ENCODE measurements around the gene MINDY4. TPM values are rescaled to one million over a fixed set of nuclear protein-coding genes. Genes with fewer than 3 reads are reported as not detected.

Gene MINDY4
- total and polyA plus RNA-seq, 2 of the 8 experiments (the other 6 are each of a cell fraction or from before 2014, with no cell fraction given) = 1.3 to 3.6 TPM

DNA sequence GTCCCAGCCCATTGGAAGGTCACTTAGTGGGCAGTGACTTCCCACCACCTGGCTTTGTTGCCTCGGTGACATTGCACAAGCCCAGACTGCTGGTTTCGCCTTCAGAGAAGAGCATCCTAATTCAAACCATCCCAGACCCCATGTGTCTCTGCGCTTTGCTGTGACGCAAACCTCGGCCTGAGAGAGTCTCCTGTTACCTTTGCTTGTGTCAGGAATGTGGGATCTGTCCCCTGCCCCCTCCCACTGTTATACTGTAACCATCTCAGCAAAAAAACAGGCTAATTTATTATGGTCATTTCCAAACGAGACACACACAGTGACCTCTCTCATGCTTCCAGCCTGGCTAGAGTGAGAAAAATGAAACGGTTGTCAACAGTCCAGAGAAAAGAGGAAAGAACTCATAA, 115.4 kb downstream of the MINDY4 start (continued):
- TF ChIP-seq, protein P1, sequence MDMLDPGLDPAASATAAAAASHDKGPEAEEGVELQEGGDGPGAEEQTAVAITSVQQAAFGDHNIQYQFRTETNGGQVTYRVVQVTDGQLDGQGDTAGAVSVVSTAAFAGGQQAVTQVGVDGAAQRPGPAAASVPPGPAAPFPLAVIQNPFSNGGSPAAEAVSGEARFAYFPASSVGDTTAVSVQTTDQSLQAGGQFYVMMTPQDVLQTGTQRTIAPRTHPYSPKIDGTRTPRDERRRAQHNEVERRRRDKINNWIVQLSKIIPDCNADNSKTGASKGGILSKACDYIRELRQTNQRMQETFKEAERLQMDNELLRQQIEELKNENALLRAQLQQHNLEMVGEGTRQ (IDR thresholded peaks at IDR 0.05; ENCODE audit: low read length) = no peak
- TF ChIP-seq CTBP2 (IDR thresholded peaks at IDR 0.05; ENCODE audit: borderline replicate concordance, insufficient read depth, insufficient read length, low read length) = no peak
- TF ChIP-seq SAP30 (IDR thresholded peaks at IDR 0.05; ENCODE audit: insufficient read depth, insufficient replicate concordance, low read length) = no peak
- no peak for TF ChIP-seq CBX5 (IDR thresholded peaks at IDR 0.05; ENCODE audit: low read depth, low read length)
- TF ChIP-seq EZH2 (IDR thresholded peaks at IDR 0.05; ENCODE audit: low read depth, low read length, severe bottlenecking) = no peak
- TF ChIP-seq BACH1 (IDR thresholded peaks at IDR 0.05; ENCODE audit: low read length) = no peak
- TF ChIP-seq PHF8 (conservative IDR thresholded peaks at IDR 0.05; ENCODE audit: low read depth, low read length) = no peak
- TF ChIP-seq KDM4A (IDR thresholded peaks at IDR 0.05; ENCODE audit: low read depth, low read length, severe bottlenecking) = no peak
- no peak for TF ChIP-seq CEBPB (IDR thresholded peaks at IDR 0.05; ENCODE audit: low read depth, low read length)
- no peak for TF ChIP-seq TAF7 (optimal IDR thresholded peaks at IDR 0.05; ENCODE audit: borderline replicate concordance, low read depth, low read length)
- TF ChIP-seq GABPA (IDR thresholded peaks at IDR 0.05; ENCODE audit: borderline replicate concordance, insufficient read depth, low read length) = no peak

Measured in H1 (cell line).